SK-MEL-5 (cell line): ENCODE measurements around the gene SSX3. TPM values are rescaled to one million over a fixed set of nuclear protein-coding genes. Genes with fewer than 3 reads are reported as not detected.
"Not testable (repeated sequence)": the region's sequence is repeated elsewhere in the genome, so short reads cannot be mapped to it uniquely, and the experiment has no call there.

Source experiments
- DNase-seq: peaks from one replicate; pipeline ENCODE4 v3.0.0-alpha.2; 2016; ENCODE audit warnings: low read depth, low spot score
- in situ Hi-C: cut with HindIII; loops from 2 replicates; pipeline ENCODE4 v1.10.0; 2016; ENCODE audit warnings: low sequenced_read_pairs, high pct_unique_total_duplicates, low pct_unique_long_range_greater_than_20kb
- polyA plus RNA-seq, 2 experiments: library from polyadenylated mRNA; depleted of rRNA; stranded (reverse); fragments of >200 nt; gene quantifications; 2 replicates each; pipeline ENCODE4 v1.2.3, GENCODE V29; 2015
- small RNA-seq, 2 experiments: library from RNA; depleted of rRNA; stranded (forward); fragments of <200 nt; gene quantifications; one replicate each; pipeline ENCODE3, GENCODE V24; 2014
- total RNA-seq: library from RNA; depleted of rRNA; stranded (reverse); fragments of >200 nt; shearing (Covaris generic); gene quantifications from 2 replicates; pipeline ENCODE4 v1.2.3, GENCODE V29; 2014; rRNA removed

The SSX3 gene
- total RNA-seq = not detected in 2 replicates
- not detected in 2 replicates for polyA plus RNA-seq (2015; cell fraction: cytosol; rRNA removed)
- not detected in 2 replicates for polyA plus RNA-seq (2015; cell fraction: nucleus; rRNA removed)

GRCh38 chrX:48356315-48357094 lies at the start of gene SSX3:
TSS of gene SSX3 (minus strand) at chrX:48356703. CDS start at chrX:48355249, 1,454 bp downstream.
- DNase-seq, in situ Hi-C loops: not testable (repeated sequence)

- DNase-seq, in situ Hi-C loops: not testable (repeated sequence)
Observed at GRCh38 chrX:48397825-48398224, 41.3 kb upstream of the SSX3 start.

- in situ Hi-C loops, DNase-seq: not testable (repeated sequence)
Observed at GRCh38 chrX:48396931-48397330, 40.4 kb upstream of the SSX3 start.

- in situ Hi-C loops, DNase-seq: not testable (repeated sequence)
Observed at GRCh38 chrX:48383239-48383638, 26.7 kb upstream of the SSX3 start, which contains the start of gene SSX4. TSS of gene SSX4 (plus strand) at chrX:48383539. CDS start at chrX:48384054, 515 bp downstream.

GRCh38 chrX:48370408-48370807 lies 13.9 kb upstream of the SSX3 start:
- in situ Hi-C loops, DNase-seq: not testable (repeated sequence)

GRCh38 chrX:48367717-48368408 lies 11.4 kb upstream of the SSX3 start:
- in situ Hi-C loops, DNase-seq: not testable (repeated sequence)

GRCh38 chrX:48359281-48359680 lies 2.8 kb upstream of the SSX3 start:
- DNase-seq, in situ Hi-C loops: not testable (repeated sequence)

GRCh38 chrX:48357681-48358080 lies 1.2 kb upstream of the SSX3 start:
- in situ Hi-C loops = no loop called here
- DNase-seq = no peak

- DNase-seq, in situ Hi-C loops: not testable (repeated sequence)
Observed at GRCh38 chrX:48346059-48346458, 10.4 kb downstream of the SSX3 start.

GRCh38 chrX:48313996-48314395 lies 42.5 kb downstream of the SSX3 start:
- in situ Hi-C loops = not testable (repeated sequence)

GRCh38 chrX:48306175-48306574 lies 50.3 kb downstream of the SSX3 start:
- in situ Hi-C loops = no loop called here

More at GRCh38 chrX:48313996-48314395, 42.5 kb downstream of the SSX3 start:
- not testable (repeated sequence) for DNase-seq

More at GRCh38 chrX:48306175-48306574, 50.3 kb downstream of the SSX3 start:
- DNase-seq = peak; percentile 0

Small RNA genes lying within 50 kb of the gene (small RNA-seq; reads per million reads assigned to genes)
- 0 reads per million in 2 experiments for gene AL606490.7
- 0 reads per million in 2 experiments for gene AL606490.9

Other genes with a start within 250 kb of the SSX3 start
- gene SPACA5B, start 226.1 kb downstream of the SSX3 start, total RNA-seq = not detected in 2 replicates
- not detected in 2 replicates for gene SSX5, start 159.9 kb downstream of the SSX3 start, total RNA-seq
- 0.93 and 1.0 TPM in 2 replicates for gene SSX1, start 101.3 kb downstream of the SSX3 start, total RNA-seq
- 0.42 TPM in 1 of 2 replicates, not detected in the other for gene SSX4, start 26.8 kb upstream of the SSX3 start, total RNA-seq
- 0.42 TPM in 1 of 2 replicates, not detected in the other for gene SSX4B, start 55.3 kb upstream of the SSX3 start, total RNA-seq
- gene SLC38A5, start 113.6 kb upstream of the SSX3 start, total RNA-seq = not detected in 2 replicates
- 39.2 and 48.3 TPM in 2 replicates for gene FTSJ1, start 119.5 kb upstream of the SSX3 start, total RNA-seq
- 13.7 and 16.1 TPM in 2 replicates for gene PORCN, start 152.3 kb upstream of the SSX3 start, total RNA-seq
- 50.2 and 53.6 TPM in 2 replicates for gene EBP, start 165.1 kb upstream of the SSX3 start, total RNA-seq
- 3.3 and 4.7 TPM in 2 replicates for gene TBC1D25, start 183.0 kb upstream of the SSX3 start, total RNA-seq
- 220 and 221 TPM in 2 replicates for gene RBM3, start 217.8 kb upstream of the SSX3 start, total RNA-seq
- 46.8 and 50.4 TPM in 2 replicates for gene WDR13, start 240.8 kb upstream of the SSX3 start, total RNA-seq